ENCODE measurements around the gene FAM25G.
"Not testable (repeated sequence)": the region's sequence is repeated elsewhere in the genome, so short reads cannot be mapped to it uniquely, and the experiment has no call there.

FAM25G gene

DNA sequence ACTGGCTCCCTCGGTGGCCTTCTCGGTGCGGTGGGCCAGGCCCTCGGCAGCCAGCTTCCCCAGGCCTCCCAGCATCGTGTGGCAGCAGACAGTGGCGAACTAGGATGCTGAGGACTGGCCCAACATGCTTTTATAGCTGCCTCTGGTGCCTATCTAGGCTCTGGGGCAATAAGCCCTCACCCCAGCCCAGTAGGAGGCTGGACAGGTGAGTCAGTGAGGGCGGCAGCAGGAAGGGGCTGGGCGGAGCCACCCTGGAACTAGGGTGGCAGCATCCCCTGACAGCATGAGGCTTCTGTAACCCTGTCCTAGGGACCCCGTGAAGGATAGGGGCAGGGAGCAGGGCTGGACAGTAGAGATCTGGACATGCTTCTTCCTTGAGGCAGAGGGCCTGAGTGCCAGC lies at the start of gene FAM25G:
Gene FAM25G (minus strand): TSS at position 101 of the 400 bp plus-strand sequence. CDS start 26 bp downstream, at position 75.
- DNase-seq, result not testable (repeated sequence)

DNA sequence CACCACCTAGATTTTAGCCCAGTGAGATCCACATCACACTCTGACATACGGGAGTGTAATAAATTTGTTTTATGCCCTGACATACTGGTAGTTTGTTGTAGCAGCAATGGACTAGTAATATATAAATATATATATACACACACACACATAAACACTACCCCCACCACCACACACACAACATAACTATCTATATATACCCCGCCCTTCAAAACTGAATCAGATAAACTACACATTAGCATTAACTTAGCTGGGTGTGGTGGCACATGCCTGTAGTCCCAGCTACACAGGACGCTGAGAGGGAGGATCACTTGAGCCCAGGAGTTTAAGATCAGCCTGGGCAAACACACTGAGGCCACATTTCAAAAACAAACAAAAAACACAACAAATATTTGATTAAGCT lies 44.9 kb upstream of the FAM25G start:
- peak; percentile 35 for DNase-seq

- not testable (repeated sequence) for DNase-seq
Observed at GRCh38 chr10:47523475-47523874, 32.0 kb upstream of the FAM25G start, which contains the start of gene AGAP9. Gene AGAP9, minus strand, starts transcription at chr10:47523638. Its CDS starts 112 bp downstream, at chr10:47523526.

DNA sequence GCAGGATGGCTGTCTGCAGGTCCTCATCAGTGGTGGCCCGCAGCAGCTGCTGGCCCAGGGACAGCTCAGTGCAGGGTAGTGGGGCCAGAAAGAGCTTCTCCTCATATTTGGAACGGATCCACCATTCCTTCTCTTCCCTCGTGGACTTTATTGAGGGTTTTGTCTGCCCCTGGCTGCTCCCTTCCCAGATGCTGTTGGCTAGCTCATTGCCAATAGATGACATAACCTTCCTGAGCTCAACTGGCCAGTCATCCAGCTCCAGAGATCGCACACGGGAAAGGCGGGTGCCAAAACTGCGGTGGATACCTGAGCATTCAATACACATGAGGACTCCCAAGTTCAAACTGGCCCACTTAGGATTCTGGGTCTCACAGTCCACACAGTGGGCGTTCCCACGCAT lies 10.8 kb upstream of the FAM25G start:
- not testable (repeated sequence) for DNase-seq

DNA sequence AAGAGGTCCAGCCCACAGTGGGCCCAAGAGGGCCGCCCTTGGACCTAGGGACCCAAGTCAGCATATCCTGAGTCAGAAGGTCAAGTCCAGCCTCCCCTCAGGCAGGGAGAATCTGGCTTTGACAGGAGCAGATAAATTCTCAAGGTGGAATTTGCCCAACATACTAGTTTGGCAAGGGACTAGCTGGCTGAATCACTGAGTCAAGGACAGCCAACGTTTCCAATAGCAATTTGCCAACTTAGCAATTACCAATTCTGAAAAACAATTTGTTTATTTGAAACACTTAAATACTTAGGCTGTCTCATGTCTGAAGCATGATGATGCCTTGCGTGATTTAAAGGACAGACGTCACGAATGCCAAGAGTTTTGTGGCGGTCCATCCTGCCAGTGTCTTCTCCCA lies 2.7 kb upstream of the FAM25G start:
- DNase-seq, result not testable (repeated sequence)

DNA sequence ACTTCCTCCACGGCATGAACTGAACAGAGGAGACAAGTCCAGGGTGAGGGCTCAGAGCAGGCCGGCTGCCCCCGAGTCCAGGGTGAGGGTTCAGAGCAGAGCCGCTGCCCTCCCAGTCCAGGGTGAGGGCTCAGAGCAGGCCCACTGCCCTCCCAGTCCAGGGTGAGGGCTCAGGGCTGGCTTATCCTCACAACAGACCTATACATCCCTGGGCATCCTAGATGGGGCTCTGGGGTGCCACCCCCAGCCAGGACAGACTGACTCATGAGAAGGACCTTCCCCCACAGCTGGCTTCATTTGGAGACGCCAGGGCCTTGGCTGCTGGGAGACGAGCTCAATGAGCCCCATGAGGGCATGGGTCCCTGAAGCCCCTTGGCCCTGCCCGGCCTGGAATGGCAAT lies 1.9 kb downstream of the FAM25G start:
- not testable (repeated sequence) for DNase-seq

DNA sequence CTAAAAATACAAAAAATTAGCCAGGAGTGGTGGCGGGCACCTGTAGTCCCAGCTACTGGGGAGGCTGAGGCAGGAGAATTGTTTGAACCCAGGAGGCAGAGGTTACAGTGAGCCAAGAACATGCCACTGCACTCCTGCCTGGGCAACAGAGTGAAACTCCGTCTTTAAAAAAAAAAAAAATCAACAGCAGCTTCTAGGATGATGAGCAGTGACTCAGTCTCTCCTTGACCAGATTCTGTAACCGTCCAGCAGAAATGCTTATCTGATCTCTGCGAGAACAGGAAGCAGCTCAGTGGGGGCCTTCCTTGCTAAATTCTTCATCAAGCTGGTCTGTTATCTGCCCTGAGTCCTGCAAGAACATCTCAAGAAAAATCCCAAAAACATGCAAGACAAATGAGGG lies 5.6 kb downstream of the FAM25G start:
- peak; percentile 59 for DNase-seq

DNA sequence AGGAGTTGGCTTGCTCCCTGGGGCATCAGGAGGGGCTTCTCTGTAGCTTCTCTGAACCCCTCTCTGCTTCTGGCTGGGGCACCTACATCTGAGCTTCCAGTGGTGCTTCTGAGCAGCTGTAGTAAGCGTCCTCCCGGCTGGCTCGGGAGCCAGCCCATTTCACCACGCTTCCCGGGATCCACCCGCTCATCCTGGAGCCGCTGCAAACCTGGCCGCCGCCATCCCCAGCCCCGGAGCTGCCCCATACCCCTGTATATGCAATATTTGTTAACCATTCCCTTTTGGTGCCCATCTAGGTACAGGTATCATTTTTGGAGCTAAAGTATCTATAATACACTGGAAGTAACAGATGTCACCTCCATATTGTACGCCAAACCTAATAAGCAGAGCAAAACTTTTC lies 6.7 kb downstream of the FAM25G start:
- not testable (repeated sequence) for DNase-seq

DNA sequence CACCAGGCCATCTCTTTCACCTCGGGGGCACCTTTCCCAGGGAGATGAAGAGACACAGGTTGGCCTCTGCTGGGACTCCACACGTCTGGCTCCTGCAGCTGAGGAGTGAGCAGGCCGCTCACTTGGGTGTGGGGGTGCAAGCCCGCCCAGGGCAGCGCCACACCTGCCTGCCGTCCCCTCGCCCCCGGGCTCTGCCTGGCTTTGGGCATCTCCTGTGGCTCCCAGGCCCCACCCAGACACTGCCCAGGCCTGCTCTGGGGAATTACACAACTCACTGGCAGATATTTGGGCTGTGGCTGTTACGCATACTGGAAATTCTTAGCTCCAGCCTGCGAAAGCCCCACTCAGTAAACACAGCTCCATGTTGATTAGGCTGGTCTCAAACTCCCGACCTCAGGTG lies 7.6 kb downstream of the FAM25G start, which contains the start of gene ANXA8:
Gene ANXA8 (minus strand): TSS at position 193 of the 400 bp plus-strand sequence. CDS start 182 bp downstream, at position 11.
- DNase-seq, result not testable (repeated sequence)

- DNase-seq, result not testable (repeated sequence)
Observed at GRCh38 chr10:47482367-47482766, 9.1 kb downstream of the FAM25G start.

- not testable (repeated sequence) for DNase-seq
Observed at GRCh38 chr10:47481768-47482181, 9.7 kb downstream of the FAM25G start.

DNA sequence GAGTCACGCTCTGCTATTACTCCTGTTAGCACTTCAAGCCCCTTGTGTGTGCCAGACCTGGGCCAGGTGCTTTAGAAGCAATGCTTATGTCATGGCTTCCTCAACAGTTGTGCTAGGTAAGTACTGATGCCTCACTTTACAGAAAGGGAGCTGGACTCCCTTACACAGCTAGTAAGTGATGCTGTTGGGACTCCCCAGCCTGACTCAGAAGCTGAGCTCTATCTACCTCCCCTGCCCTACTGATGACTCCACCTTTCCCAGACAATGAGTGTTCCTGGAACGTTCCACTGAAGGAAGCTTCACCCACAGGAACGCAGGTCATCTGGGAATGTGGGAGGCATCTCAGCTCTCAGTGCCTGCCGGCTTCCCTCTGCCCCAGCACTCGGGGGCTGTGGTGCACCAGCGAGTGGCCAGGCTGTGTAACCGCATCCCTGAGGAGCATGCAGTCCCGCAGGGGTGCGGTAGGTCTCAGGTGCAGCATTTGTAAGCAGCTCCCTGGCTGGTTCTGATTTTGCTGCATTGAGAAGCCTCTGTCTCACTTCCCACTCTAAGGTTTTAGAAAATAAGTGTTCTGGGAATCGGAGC lies 10.2 kb downstream of the FAM25G start:
- DNase-seq, result not testable (repeated sequence)

DNA sequence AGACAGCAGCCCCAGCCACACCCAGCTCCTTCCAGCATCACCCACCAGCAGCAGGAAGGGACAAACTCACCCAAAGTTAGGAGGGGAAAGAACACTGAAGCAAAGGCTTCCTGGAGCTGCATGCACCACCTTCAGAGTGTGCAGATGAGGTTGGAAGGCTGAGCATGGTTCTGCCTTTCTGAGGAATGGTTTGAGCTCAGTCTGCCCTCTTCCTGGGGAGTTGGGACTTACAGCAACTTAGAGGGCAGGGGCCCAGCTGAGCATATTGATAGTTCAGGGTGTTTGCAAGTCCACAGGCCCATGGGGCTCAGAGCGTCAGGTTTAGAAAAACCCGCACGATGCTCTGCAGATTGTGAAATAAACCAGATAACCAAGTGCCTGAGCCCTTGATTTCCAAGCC lies 11.4 kb downstream of the FAM25G start:
- not testable (repeated sequence) for DNase-seq

- not testable (repeated sequence) for DNase-seq
Observed at GRCh38 chr10:47478114-47478513, 13.4 kb downstream of the FAM25G start.

DNA sequence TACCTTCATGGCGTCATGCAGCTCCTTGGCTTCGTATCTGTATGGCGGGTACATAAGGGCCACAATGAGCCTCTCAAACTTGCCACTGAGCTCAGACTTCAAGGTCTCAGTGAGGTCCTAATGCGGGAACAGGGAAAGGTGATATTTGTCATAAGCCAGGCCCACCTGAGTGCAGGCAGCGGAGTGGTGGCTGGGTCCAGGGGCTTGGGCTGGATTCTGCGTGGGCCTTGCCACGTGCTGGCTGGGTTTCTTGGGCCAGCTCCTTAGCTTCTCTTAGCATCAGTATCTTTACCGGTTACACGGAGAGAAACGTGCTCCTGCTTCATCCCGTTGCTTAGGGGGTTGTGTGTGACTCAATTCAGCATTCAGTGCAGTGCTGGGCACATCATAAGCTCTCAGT lies 14.4 kb downstream of the FAM25G start:
- DNase-seq, result not testable (repeated sequence)

DNA sequence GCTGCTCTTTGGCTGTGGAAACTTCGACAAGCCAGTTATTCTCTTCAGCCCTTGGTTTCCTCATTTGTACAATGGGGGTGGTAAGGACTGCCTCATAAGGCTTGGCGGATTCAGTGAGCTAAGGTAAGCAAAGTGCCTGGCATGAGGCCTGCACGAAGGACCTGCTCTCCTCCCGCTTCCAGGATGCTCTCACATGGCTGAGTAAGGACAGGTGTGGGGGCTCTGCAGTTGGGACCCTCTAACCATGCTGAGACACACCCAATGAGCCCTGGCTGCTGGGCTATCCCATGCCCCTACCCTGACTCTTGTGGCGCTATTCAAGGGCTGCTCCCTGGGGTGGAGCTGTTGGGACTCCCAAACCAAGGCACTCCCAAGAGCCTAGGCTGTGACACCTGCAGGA lies 16.4 kb downstream of the FAM25G start:
- DNase-seq, result not testable (repeated sequence)

DNA sequence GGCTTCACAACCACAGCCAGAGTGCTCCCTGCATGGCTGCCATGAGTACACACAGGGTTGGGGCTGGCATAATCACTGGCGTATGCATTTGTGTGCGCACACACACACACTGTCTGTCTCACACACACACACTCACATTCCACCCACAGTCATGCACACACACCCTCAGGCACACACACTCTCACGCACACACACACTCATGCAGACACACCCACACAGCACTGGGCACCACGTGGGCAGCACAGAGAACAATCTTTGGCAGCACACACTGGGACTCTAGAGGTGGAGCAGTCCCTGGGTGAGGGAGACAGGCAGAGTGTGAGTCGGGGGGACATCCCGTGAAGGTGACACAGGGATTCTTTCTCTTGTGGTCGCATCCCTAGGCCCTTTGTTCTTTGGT lies 18.0 kb downstream of the FAM25G start:
- DNase-seq, result not testable (repeated sequence)

- not testable (repeated sequence) for DNase-seq
Observed at GRCh38 chr10:47472647-47473046, 18.9 kb downstream of the FAM25G start.

DNA sequence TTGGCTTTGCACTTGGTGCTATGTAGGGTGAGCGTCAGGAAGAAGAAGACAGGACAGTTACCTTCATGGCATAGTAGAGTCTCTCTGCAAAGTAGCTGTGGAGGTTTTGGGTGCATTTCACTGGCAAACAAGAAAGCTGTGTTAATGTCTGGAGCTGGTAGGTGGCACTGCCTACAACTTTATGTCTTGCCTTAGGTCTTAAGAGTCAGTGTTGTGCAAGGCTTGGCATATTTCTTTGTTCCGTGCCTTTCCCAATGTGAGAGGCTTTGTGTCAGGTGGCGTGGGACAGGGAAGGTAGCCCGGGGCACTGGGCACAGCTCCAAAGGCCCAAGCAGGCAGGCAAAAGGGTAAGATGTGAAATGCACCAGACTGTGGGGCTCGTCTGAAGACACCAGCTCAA lies 19.4 kb downstream of the FAM25G start:
- DNase-seq, result not testable (repeated sequence)

DNA sequence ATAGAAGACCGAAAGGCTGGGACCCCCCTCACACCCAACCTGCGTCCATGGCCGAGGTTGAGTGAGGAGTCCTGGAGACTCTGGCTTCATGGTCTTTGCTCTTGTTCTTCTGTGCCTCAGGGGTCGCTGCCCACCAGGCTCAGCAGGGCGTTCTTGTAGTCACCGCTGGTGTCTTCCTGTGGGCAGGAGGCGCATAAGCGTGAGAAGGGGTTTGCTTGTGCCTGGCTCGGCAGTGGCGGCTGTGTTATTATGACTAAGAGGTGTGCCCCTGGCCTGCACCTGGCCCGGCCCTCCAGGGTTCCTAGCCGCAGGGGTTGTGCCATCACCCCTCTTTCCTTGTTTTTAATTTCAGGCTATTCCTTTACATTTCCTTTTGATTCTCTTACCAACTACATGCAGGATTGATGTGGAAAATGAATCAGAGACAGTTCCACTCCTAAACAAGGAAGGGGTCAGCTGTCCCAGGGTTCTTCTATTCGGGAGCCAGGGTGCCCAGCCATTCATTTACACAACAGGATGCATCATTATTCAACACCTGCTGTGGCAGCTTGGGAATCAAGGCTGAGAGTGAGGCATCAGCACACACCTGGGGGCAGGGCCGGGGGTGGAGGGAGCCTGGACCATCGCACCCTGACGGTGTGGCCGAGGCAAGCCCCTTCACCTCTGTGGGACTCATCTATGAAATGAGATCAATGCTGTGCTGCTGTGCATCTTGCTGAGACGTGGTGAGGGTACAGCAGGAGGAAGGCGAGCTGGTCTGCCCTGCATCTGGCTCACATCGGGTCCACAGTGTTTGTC lies 22.6 kb downstream of the FAM25G start:
- not testable (repeated sequence) for DNase-seq

- not testable (repeated sequence) for DNase-seq
Observed at GRCh38 chr10:47467957-47468356, 23.5 kb downstream of the FAM25G start.

GRCh38 chr10:47467458-47467857 lies 24.0 kb downstream of the FAM25G start:
- DNase-seq, result not testable (repeated sequence)

- not testable (repeated sequence) for DNase-seq
Observed at GRCh38 chr10:47465216-47465917, 26.1 kb downstream of the FAM25G start.

Measured in hematopoietic multipotent progenitor cell treated with erythropoietin and hydrocortisone succinate and interleukin-3 and kit ligand, for 4 days (in vitro differentiated cells).